Activated effector memory CD4-positive, alpha-beta T cell treated with anti-CD3 and anti-CD28 coated beads, Interleukin-2, amount 50 U/mL, for 16 hours (primary cell): ENCODE results near the gene IRF8.
"Not testable (repeated sequence)": the region's sequence is repeated elsewhere in the genome, so short reads cannot be mapped to it uniquely, and the experiment has no call there.

ENCODE experiments used
- DNase-seq: peaks from one replicate; pipeline ENCODE4 v3.0.0-alpha.2; 2020

The IRF8 gene, protein sequence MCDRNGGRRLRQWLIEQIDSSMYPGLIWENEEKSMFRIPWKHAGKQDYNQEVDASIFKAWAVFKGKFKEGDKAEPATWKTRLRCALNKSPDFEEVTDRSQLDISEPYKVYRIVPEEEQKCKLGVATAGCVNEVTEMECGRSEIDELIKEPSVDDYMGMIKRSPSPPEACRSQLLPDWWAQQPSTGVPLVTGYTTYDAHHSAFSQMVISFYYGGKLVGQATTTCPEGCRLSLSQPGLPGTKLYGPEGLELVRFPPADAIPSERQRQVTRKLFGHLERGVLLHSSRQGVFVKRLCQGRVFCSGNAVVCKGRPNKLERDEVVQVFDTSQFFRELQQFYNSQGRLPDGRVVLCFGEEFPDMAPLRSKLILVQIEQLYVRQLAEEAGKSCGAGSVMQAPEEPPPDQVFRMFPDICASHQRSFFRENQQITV

DNA sequence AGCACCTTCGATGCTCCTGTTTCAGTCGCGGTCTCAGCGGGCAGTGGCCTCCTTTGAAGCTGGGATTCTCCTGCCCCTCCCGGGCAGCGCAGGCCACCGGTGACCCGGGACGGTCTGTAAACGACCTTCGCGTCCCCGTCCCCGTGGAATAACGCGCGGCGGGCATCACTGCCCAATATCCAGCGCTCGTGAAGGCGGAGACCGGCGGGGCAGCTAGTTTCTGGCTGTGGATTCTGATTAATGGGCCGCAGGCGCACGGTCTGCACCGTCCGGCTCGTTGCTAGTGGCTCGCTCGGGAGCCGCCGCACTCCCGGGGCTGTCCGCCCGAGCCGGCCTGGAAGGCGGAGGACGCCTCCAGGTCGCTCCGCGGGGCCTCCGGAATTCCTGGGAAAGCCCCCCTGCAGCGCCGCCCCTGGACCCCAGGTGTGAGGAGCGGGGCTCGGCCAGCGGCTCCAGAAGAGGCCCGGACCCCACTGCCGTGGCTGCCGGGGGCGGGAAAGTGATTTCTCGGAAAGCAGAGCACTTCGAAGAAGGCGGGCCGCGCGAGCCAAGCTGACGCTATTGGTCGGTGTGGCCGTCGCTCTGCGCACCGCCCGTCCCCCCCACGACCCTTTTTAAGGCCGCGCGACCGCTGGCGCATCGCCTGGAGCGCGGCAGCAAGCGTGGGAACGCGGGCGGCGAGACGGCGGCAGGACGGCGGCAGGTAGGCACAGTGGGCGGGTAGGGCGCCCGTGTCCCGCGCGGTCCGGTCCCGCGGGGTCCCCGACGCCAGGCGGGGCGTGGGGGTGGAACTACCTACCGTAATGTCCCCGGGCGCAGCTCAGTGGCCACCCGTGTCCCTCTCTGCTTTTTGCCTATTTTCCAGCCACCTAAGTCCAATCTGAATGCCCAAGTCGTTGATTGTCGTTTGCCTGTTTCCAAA lies at the start of gene IRF8:
Gene IRF8 (plus strand): TSS at position 642 of the 922 bp plus-strand sequence. CDS start 3,854 bp downstream, outside the sequence.
- peak; percentile 84 for DNase-seq

DNA sequence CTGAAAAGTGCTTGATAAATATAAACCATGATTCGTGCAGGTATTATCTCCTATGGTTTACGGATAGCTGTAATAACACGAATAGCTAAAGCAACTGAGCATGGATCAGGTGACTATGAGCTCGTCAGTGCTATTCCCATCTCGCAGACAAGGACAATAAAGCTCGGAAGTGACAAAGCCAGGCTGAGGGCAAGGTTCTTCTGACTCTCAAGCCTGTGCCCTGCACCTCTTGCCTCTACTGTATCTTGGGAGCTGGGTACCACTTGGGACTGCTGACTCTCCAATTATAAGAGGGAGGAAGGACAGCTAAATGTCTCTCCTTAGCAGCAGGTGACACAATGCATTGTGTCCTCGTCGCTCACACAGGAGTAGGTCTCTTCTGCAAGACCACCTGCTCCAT lies 49.6 kb upstream of the IRF8 start:
- no peak for DNase-seq

DNA sequence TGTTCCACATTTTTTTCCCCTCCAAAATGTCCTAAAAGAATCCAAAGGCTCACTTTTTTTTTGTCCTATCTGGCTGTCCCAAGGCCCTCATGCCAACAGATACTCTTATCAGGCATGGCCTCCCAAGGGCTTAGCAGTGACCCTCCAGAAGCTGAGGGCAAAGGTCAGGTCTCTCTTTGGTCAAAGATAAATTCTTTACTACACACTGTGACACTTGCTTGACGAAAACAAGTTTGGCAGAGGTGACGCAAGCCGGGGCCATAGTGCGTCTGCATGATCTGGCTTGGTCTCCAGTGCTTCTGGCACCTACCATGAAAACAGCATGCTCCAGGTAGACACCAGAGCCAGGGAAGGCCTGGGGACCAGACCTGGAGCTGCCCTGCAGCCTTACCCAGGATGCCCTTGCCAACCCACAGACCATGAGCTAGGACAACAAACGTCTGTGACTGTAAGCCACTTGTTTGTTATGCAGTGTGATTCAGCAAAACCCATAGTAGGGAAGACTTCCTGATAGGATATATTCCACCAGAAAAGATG lies 48.5 kb upstream of the IRF8 start:
- DNase-seq: no peak

DNA sequence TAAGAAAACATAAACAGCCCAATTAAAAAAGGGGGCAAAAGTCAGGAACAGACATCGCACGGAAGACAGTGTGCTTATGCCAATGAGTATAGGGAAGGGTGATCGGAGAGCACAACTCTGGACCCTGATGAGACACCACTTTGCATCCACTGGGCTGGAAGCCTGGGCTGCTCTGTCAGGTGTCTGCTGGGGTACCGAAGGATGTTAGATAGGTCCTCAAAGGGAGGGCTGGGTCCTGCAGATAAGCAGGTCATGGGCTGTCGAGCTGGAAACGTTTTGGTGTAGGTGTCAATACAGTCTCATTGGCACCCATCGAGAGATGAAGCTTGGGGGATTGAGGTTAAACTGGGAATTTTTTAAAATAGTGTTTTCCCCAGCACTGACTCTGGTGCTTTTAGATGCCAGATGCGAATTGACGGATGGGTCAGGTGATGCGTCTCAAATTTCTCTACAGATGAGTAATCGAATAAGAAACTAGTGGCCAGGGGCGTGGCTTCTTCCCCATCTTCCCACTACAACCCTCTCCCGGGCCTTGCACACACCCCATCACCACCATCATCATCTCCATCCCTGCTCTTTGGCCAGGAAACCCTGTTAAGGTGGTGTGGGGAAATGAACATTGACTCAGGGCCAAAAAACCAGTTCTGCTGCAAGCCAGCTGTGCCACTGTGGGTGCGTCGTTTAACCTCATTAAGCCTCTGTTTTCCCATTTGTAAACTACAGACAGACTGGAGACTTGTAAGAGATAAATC lies 47.8 kb upstream of the IRF8 start:
- DNase-seq: no peak

DNA sequence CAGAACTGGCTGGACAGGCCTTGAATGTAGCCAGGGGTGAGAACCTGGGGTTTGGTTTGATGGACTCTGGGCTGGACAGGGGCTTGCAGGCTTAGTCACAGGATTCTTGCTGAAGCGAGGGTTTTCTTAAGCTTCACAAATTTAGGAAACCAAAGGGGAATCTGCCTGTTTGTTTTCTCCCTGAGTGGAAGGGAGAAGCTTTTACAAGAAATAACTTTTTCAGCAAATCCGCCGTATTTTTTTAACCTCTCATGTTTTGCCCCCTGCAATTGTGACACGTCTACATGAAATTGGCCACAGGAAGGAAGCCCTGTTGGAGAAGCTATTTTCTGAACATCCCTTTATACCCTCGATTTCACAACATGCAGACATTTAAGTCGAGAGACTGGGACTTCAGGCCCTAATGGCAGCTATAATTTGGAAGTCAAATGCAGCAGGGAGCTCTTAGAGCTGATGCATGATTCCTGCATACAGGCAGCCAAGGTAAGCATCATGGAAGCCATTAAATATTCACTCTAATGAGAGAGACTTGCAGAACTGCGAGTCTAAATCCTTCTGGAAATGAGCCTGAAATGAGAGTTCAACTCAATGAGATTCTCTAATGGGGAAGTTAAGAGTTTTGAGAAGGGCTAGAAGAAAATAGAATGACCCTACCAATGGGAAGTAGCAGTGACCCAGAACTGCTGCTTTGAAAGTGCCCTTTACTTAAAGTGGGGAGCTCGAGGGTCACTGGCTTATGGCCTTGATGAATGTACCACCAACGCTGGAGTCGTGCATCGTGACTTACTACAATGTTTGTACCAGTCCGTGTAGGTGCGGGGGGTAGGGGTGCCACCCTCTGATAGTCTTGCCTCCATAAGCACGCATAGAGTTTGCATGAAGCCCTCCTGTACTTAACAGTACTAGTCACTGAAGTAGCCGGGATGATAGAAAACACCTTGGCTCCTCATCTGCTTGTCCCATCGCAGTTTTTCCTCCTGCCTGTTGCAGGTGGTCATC lies 45.1 kb upstream of the IRF8 start:
- no peak for DNase-seq

DNA sequence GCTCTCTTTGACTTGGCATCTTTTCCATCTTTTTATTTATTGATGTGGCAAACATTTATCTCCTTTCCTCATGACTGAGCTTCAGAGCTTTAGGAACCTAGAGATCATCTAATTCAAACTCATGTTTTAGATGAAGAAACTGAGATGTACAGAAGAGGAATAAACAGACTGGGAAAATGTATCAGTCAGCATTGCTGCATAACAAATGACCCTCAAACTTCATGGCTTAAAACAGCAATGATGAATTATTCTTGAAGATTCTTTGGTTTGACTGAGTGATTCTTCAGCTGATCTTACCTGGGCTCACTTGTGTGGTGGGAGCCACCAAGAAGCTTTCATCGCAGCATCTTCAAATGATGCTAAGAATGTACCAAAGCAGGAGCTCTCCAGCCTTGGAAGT lies 44.0 kb upstream of the IRF8 start:
- DNase-seq: no peak

DNA sequence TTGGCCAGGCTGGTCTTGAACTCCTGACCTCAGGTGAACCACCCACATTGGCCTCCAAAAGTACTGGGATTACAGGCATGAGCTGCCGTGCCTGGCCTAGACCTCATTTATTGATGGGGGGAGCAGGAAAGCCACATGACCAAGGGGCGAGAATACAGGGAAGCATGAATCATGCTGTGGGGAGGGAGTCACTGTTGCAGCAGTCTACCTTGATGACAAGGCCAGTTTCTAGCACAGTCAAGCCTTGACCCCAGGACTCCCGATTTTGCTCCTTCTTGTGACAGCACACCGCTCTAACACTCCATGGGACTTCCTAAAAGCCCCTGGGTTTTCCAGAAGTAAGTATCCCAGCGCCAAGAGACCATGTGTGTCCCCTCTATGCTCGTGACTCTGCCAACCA lies 42.9 kb upstream of the IRF8 start:
- no peak for DNase-seq

DNA sequence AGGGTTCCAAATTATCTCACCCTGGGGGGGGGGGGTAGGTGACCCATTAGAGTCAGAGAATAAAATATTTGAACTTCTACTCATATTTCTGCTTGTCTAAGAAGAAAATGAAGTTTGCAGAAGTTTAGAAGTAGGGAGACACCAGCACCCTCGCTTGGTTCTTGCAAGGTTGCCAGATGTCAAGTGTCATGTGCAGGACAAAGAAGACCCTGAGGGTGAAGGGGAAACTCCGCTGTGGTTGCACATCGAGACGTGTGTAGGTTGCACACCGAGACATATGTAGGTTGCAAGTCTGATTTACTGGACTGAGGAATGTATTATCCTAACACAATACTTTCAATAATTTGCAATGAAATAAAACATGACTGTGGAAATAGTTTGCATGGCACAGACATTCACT lies 42.4 kb upstream of the IRF8 start:
- no peak for DNase-seq

DNA sequence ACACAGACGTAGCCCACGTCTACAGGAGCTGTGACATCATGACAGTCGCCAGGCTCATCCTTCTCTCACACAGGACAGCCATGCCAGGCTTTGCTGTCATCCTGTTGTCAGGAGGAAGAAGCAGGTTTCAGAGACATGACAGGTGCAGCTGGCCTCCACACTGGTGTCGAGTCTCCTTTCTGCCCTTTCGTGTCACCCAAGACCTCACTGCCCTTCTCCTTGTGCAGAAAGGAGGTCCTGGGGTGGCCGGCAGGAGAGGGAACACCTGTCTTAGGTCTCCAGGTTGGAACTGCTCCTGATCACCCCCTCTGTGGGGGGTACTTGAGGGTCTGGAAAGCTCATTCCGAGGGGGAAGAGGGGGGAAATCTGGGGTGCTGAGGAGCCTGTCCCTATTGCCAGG lies 41.6 kb upstream of the IRF8 start:
- peak; percentile 60 for DNase-seq

DNA sequence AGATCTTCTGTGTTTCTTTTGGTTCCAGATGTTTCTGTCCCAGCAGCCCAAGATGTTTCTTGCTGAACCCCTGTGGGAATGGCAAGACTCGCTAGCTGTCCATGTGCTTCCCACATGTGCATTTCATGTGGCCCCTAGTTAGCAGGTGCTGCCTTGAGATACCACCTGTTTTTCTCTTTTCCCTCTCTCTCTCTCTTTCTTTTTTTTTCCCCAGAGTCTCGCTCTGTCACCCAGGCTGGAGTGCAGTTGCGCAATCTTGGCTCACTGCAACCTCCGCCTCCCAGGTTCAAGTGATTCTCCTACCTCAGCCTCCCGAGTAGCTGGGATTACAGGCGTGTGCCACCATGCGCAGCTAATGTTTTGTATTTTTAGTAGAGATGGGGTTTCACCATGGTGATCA lies 40.4 kb upstream of the IRF8 start:
- not testable (repeated sequence) for DNase-seq

DNA sequence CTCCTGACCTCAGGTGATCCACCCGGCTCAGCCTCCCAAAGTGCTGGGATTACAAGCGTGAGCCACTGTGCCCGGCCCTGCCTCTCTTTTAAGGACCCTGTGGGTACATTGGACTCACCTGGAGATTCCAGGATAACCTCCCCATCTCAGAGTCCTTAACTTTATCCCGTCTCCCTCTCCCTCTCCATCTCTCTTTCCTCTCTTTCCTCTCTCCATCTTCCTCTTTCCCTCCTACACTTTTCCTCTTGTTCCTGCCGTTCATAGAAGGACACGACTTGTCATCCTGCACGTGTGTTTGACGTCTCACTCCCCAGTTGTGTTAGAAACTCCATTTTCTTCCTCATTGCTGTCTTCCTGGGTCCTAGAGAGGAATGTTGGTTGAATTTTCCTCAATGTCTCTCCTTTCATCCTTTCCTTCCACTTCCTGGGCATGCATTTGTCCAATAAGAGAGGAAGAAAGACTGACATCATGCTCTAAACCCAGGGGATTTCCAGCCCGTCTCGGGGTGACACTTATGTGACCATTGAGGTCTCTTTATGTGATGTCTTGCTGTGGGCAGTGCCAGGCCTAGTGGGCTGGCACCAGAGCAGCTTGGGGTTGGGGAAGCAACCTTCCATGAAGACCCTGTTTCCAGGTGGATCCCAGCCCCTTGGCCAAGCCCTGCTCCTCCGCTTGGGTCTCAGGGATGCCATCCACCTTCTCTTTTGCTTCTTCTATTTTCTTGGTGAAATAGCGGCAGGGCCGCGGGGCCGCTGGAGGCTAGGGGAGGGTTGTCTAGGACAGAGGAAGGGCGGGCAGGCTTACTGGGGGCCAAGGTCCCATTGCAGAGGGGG lies 39.8 kb upstream of the IRF8 start:
- DNase-seq: no peak

DNA sequence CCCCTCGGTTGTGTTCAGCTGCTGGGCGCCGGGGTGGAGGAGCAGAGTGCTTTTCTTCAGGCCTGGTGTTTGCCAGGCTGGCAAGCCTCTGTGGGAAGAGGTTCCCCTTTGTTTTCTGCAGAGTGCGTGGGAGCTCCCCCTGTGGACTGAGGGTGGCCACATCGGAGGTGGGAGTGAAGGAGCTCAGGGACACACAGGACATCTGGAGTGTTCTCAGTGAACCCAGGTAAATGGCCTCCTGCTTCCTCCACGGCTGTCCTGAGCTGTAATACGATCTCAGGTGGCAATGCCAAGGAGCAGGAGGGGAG lies 39.2 kb upstream of the IRF8 start:
- DNase-seq: no peak

DNA sequence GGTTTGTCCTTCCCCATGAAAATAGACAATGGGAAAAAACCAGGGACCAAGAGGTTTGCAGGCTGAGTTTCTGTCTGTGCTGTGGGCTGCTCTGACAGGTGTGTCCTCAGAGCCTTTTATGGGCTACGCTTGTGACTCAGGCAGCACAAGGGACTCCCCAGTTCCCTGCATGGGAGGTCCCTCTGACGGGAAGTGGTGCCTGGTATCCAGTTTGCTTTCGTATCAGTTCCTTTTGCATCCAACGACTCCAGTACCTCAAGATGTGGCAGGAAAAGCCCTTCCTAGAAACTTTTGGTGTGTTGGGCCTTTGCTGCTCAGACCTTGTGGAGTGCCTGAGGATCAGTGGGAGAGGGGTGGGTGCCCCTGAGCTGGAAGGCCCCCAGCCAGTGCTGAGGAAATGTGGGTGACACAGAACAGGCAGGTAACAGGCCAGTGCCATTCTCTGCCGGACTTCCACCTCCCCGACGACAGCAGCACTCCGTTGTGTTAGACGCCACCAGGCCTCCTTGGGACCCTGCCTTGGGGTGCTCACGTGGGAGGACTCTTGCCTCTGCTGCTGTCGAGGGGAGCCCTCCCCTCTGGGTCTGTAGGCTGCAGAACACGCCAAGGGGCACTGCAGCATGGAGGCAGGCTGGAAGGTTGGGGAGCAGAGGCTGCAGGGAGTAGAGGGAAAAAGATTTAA lies 38.4 kb upstream of the IRF8 start:
- no peak for DNase-seq

DNA sequence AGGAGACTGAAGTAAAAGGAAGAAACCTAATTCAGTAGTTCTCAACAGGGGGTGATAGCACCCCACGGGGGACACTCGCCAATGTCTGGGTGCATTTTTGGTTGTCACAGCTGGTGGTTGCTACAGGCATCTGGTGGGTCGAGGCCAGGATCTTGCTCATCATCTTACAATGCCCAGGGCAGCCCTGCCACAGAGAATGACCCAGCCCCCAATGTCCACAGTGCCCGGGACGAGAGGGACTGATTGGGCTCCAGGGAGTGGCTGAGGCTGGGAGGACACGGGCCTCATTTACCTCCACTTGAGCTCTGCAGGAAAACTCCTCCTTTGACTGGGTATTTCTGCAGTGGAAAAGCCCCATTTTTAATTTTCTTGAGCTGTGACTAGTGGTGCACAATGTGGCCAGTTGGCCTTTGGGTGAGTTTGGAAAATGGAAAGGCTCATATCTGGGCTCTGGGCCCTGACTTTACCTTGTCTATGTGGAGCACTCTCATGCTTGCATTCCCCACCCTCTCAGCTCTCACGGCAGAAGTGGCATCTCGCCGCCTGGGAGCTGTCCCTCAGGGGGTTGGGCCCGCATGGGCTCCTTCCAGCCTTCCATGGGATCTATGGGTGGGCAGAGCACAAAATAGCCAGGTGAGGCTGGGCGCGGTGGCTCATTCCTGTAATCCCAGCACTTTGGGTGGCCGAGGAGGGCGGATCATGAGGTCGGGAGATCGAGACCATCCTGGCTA lies 37.7 kb upstream of the IRF8 start:
- DNase-seq: no peak

DNA sequence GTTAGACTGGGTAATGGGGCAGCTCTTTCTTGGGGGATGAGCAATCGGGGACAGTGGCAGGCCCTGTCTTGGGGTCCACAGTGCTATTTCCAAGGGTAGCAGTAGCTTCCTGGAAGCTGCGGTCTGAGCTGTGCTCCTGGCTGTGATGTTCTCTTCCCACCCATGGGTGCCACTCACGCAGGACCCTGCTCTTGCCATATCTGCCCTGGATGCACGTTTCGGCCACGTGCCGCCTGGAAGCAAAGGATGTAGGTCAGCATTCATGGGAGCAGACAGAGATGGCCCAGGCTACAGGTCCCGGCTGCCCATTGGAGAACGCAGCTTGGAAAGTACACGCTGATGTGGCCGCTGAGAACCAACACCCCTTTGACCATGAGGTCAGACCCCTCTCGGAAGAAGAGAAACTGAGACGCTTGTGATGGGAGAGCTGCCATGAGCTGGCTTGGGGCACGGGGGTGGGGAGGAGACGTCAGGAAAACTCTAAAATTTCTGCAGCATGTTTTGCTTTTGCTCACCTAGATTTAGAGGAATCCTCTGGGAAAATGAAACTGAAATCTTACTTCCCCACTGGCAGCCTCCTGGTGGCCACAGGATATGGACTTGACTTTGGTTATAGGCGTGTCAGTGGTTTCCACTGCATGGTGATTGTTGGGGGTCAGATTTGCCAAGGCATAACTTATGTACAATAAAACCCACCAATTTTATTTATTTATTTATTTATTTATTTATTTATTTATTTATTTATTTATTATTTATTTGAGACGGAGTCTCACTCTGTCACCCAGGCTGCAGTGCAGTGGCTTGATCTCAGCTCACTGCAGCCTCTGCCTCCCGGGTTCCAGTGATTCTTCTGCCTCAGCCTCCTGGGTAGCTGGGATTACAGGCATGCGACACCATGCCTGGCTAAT lies 36.2 kb upstream of the IRF8 start:
- DNase-seq: no peak

DNA sequence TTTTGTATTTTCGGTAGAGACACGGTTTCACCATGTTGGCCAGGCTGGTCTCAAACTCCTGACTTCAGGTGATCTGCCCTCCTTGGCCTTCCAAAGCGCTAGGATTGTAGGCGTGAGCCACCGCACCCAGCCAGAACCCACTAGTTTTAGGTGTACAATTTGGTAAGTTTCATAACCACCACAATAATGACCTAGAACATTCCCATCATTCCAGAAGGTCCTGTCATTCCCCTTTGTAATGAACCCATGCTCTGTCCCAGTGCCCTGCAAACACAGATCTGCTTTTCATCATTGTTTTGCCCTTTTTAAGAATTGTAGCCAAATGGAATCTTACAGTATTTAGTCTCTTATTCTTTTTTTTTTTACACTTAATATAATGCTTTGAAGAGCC lies 35.6 kb upstream of the IRF8 start:
- DNase-seq: no peak

DNA sequence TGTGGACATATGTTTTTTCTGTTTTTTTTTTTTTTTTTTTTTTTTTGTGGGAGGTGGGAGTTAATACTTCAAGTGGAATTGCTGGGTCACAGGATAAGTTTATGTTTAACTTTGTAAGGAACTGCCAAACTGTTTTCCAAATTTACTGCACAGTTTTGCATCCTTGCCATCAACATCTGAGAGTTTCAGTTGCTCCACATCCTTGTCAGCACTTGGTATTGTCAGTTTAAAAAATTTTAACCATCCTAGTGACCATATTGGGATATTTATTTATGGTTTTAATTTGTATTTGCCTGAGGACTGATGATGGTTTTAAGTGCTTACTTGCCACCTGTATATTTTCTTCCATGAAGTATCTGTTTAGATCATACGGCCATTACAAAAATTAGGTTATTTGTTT lies 34.0 kb upstream of the IRF8 start:
- no peak for DNase-seq

DNA sequence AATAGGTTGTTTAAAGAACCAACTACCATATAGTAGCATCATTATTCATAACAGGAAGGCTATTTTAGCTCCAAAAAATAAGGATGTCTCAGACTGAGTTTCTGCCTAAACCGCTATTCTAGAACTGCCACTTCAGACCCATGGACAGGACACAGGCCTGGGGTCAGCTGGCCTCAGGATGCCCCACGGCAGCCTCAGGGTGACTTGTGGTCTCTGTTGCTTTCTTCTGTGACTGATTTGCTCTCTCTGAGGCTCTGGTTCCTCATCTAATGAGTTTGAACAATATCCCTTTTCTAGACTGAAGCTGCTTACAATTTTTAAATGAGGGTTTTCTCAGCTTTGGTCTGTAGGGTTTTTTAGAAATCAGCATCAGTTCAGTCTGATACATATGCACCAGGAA lies 31.8 kb upstream of the IRF8 start:
- no peak for DNase-seq

DNA sequence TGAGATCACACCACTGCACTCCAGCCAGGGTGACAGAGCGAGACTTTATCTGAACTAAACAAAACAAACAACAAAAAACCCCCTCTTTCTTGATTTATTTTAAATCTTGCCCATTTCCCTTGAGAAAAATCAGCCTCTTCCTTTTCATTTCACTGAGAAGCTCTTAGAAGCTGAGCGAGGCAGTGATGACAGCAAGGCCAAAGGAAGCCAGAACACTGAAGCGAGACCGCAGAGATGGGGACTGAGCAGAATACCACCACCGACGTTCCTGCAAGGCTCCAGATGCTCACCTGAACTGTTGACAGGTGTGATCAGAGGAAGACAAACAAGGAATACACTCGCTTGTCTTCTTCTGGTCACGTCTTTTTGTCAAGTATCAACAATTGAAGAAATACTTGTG lies 30.5 kb upstream of the IRF8 start:
- DNase-seq: no peak
